HepG2 (cell line): Measurements from ENCODE around the gene PRPSAP1. TPM values are rescaled to one million over a fixed set of nuclear protein-coding genes. Genes with fewer than 3 reads are reported as not detected.

ENCODE experiments used
- CBX2 ChIP-seq, 2 experiments: fragments of 200-600 bp in 1 of 2; sonication (generic); formaldehyde crosslinking in 1 of 2; IDR thresholded peaks; 2 replicates each; pipeline versions ENCODE4 v1.7.0 to v1.8.1; 2018 to 2022; ENCODE audit warnings: low read depth in 2 of 2, low read length in 1 of 2, mild to moderate bottlenecking in 1 of 2, missing genetic modification reagents in 1 of 2
- FIP1L1 ChIP-seq: fragments of 200-400 bp; formaldehyde crosslinking; IDR thresholded peaks from 2 replicates; pipeline ENCODE4 v1.6.1; 2018; ENCODE audit warnings: low read depth, mild to moderate bottlenecking, low read length, moderate library complexity, borderline replicate concordance; ENCODE audit not compliant: insufficient read depth
- HNRNPK ChIP-seq: fragments of 200-400 bp; formaldehyde crosslinking; IDR thresholded peaks from 2 replicates; pipeline ENCODE4 v1.6.1; 2018; ENCODE audit warnings: low read length, low read depth, moderate library complexity, mild to moderate bottlenecking; ENCODE audit not compliant: poor library complexity, severe bottlenecking
- NR2C2 ChIP-seq: sonication (generic); formaldehyde crosslinking; IDR thresholded peaks from 2 replicates; pipeline ENCODE4 v1.4.0; 2020; ENCODE audit warnings: missing genetic modification reagents, mild to moderate bottlenecking, moderate library complexity, borderline replicate concordance
- PCBP1 ChIP-seq: fragments of 200-400 bp; formaldehyde crosslinking; IDR thresholded peaks from 2 replicates; pipeline ENCODE4 v1.6.1; 2017; ENCODE audit warnings: mild to moderate bottlenecking, low read depth, low read length, borderline replicate concordance
- PHB2 ChIP-seq: fragments of 450-650 bp; IDR thresholded peaks from 2 replicates; pipeline ENCODE4 v1.6.1; 2018; ENCODE audit not compliant: partially characterized antibody
- TAF15 ChIP-seq: fragments of 200-400 bp; formaldehyde crosslinking; IDR thresholded peaks from one replicate; pipeline ENCODE4 v1.6.1; 2018; ENCODE audit warnings: mild to moderate bottlenecking, low read depth, low read length; ENCODE audit not compliant: poor library complexity, severe bottlenecking
- TARDBP ChIP-seq: sonication (generic); formaldehyde crosslinking; IDR thresholded peaks from 2 replicates; pipeline ENCODE4 v1.8.0; 2022; ENCODE audit warnings: mild to moderate bottlenecking, missing genetic modification reagents
- TRIM24 ChIP-seq: sonication (generic); formaldehyde crosslinking; IDR thresholded peaks from 2 replicates; pipeline ENCODE4 v1.8.0; 2022; ENCODE audit warnings: mild to moderate bottlenecking, missing genetic modification reagents
- ZNF253 ChIP-seq: sonication (generic); formaldehyde crosslinking; IDR thresholded peaks from 2 replicates; pipeline ENCODE4 v1.8.0; 2022; ENCODE audit warnings: mild to moderate bottlenecking, missing genetic modification reagents, borderline replicate concordance
- ZNF773 ChIP-seq: sonication (generic); formaldehyde crosslinking; IDR thresholded peaks from 2 replicates; pipeline ENCODE4 v1.4.0; 2020; ENCODE audit warnings: missing genetic modification reagents, borderline replicate concordance
- polyA plus RNA-seq, 8 experiments: library from polyadenylated mRNA; depleted of rRNA in 3 of 8; stranded (reverse) in 7 of 8; unstranded in 1 of 8; fragments of >200 nt; fragmentation: Illumina TruSeq in 4 of 8; extraction: Trizol in 4 of 8; gene quantifications; 2 replicates each; pipeline versions ENCODE4 v1.2.1 to v1.2.3, GENCODE V29; 2011 to 2016; ENCODE audit warnings: low read depth in 4 of 8, missing spikeins in 1 of 8, mixed read lengths in 1 of 8; ENCODE audit not compliant: insufficient read depth in 1 of 8
- total RNA-seq, 5 experiments: library from RNA; depleted of rRNA; stranded (reverse); fragments of >200 nt; fragmentation: Illumina TruSeq; extraction: Trizol; gene quantifications; 2 replicates each; pipeline ENCODE4 v1.2.3, GENCODE V29; 2016; ENCODE audit warnings: low read depth in 1 of 5
- TF ChIP-seq, protein P1 (sequence below): sonication (generic); formaldehyde crosslinking; IDR thresholded peaks from 2 replicates; pipeline ENCODE4 v1.8.0; 2022; ENCODE audit warnings: missing genetic modification reagents, mild to moderate bottlenecking, borderline replicate concordance
- TF ChIP-seq, protein P2 (sequence below), 2 experiments: sonication (generic) in 1 of 2; formaldehyde crosslinking in 1 of 2; IDR thresholded peaks; 2 replicates each; pipeline versions ENCODE4 v1.6.1 to v1.9.0; 2014 to 2022; ENCODE audit warnings: antibody characterized with exemption in 1 of 2, borderline replicate concordance in 1 of 2, inconsistent platforms in 1 of 2, low read depth in 1 of 2, missing genetic modification reagents in 1 of 2
- TF ChIP-seq, protein P3 (sequence below): sonication (generic); formaldehyde crosslinking; IDR thresholded peaks from 2 replicates; pipeline ENCODE4 v1.5.0; 2020; ENCODE audit warnings: mild to moderate bottlenecking, missing genetic modification reagents, borderline replicate concordance

Gene PRPSAP1
- total and polyA plus RNA-seq, 2 of the 13 experiments (the other 11 are each of a cell fraction or from before 2014, with no cell fraction given) = 91.1 to 314 TPM

DNA sequence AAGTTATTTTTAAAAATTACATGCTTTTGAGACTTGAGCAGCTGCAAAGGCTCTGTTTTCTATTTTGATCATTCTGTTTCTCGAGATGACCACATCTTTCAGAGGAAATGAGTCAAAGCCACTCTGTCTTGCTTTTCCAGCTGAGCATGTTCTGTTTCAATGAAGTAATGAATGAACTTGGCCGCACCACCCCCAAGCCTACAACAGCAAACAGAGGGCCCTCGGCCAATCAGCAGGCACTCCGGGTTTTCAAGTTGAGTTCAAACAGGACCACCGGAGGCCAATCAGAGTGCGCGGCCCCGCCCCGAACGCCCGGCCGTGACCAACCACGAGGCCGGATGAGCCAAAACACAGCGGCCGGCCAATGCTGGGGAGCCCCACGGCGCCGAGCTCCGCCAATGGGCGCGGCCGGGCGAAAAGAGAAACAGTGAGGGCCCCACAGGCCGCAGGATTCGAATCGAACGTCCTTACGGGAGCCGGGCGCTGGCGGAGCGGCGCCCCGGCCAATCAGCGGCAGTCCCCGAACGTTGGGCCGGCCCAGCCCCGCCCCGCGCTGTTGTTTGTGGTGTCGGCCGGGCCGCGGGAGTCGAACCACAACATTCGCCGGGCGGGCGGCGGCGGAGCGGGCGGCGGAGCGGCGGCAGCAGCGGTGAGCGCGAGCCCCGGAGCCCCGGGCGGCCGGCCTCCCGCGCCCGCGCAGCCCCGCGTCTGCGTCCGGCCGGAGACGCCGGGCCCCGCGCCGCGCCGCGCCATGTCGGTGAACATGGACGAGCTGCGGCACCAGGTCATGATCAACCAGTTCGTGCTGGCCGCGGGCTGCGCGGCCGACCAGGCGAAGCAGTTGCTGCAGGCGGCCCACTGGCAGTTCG, 88.7 kb downstream of the PRPSAP1 start, which contains the start of gene UBALD2 (continued):
- TF ChIP-seq FIP1L1 (no peak), ZNF253 (CRISPR knock-in tag) (no peak), TRIM24 (CRISPR knock-in tag) (no peak), HNRNPK (no peak), TARDBP (CRISPR knock-in tag) (peak; percentile 44; the same call in 1 of the 2 replicates), PHB2 (no peak), PCBP1 (peak; percentile 70; the same call in 1 of the 2 replicates), TAF15 (no peak), CBX2 (IDR thresholded peaks at IDR 0.05; ENCODE audit: low read depth, low read length) (no peak), CBX2 (CRISPR knock-in tag; IDR thresholded peaks at IDR 0.05; ENCODE audit: low read depth) (peak; percentile 89; the same call in 1 of the 2 replicates), NR2C2 (0 out of 2 replicates have a peak, but pooled peaks have one; percentile 38), ZNF773 (no peak)
- TF ChIP-seq, protein P1, sequence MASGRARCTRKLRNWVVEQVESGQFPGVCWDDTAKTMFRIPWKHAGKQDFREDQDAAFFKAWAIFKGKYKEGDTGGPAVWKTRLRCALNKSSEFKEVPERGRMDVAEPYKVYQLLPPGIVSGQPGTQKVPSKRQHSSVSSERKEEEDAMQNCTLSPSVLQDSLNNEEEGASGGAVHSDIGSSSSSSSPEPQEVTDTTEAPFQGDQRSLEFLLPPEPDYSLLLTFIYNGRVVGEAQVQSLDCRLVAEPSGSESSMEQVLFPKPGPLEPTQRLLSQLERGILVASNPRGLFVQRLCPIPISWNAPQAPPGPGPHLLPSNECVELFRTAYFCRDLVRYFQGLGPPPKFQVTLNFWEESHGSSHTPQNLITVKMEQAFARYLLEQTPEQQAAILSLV (CRISPR knock-in tag) = no peak
- TF ChIP-seq, protein P2, sequence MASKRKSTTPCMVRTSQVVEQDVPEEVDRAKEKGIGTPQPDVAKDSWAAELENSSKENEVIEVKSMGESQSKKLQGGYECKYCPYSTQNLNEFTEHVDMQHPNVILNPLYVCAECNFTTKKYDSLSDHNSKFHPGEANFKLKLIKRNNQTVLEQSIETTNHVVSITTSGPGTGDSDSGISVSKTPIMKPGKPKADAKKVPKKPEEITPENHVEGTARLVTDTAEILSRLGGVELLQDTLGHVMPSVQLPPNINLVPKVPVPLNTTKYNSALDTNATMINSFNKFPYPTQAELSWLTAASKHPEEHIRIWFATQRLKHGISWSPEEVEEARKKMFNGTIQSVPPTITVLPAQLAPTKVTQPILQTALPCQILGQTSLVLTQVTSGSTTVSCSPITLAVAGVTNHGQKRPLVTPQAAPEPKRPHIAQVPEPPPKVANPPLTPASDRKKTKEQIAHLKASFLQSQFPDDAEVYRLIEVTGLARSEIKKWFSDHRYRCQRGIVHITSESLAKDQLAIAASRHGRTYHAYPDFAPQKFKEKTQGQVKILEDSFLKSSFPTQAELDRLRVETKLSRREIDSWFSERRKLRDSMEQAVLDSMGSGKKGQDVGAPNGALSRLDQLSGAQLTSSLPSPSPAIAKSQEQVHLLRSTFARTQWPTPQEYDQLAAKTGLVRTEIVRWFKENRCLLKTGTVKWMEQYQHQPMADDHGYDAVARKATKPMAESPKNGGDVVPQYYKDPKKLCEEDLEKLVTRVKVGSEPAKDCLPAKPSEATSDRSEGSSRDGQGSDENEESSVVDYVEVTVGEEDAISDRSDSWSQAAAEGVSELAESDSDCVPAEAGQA (IDR thresholded peaks at IDR 0.05; ENCODE audit: low read depth) = no peak
- TF ChIP-seq, protein P2 (CRISPR knock-in tag; IDR thresholded peaks at IDR 0.05; ENCODE audit: borderline replicate concordance) = no peak
- TF ChIP-seq, protein P3, sequence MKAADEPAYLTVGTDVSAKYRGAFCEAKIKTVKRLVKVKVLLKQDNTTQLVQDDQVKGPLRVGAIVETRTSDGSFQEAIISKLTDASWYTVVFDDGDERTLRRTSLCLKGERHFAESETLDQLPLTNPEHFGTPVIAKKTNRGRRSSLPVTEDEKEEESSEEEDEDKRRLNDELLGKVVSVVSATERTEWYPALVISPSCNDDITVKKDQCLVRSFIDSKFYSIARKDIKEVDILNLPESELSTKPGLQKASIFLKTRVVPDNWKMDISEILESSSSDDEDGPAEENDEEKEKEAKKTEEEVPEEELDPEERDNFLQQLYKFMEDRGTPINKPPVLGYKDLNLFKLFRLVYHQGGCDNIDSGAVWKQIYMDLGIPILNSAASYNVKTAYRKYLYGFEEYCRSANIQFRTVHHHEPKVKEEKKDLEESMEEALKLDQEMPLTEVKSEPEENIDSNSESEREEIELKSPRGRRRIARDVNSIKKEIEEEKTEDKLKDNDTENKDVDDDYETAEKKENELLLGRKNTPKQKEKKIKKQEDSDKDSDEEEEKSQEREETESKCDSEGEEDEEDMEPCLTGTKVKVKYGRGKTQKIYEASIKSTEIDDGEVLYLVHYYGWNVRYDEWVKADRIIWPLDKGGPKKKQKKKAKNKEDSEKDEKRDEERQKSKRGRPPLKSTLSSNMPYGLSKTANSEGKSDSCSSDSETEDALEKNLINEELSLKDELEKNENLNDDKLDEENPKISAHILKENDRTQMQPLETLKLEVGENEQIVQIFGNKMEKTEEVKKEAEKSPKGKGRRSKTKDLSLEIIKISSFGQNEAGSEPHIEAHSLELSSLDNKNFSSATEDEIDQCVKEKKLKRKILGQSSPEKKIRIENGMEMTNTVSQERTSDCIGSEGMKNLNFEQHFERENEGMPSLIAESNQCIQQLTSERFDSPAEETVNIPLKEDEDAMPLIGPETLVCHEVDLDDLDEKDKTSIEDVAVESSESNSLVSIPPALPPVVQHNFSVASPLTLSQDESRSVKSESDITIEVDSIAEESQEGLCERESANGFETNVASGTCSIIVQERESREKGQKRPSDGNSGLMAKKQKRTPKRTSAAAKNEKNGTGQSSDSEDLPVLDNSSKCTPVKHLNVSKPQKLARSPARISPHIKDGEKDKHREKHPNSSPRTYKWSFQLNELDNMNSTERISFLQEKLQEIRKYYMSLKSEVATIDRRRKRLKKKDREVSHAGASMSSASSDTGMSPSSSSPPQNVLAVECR (CRISPR knock-in tag) = peak; percentile 76; the same call in 1 of the 2 replicates
